HG02678 (cell line): ENCODE measurements around the gene NXPH3.
"Not testable (repeated sequence)": the region's sequence is repeated elsewhere in the genome, so short reads cannot be mapped to it uniquely, and the experiment has no call there.

ENCODE experiments used
- ATAC-seq: cut with Tn5 transposase; IDR thresholded peaks from one replicate; pipeline ENCODE4 v1.9.1; 2021; ENCODE audit warnings: mild to moderate bottlenecking, moderate library complexity; ENCODE audit not compliant: unreplicated experiment

The NXPH3 gene

DNA sequence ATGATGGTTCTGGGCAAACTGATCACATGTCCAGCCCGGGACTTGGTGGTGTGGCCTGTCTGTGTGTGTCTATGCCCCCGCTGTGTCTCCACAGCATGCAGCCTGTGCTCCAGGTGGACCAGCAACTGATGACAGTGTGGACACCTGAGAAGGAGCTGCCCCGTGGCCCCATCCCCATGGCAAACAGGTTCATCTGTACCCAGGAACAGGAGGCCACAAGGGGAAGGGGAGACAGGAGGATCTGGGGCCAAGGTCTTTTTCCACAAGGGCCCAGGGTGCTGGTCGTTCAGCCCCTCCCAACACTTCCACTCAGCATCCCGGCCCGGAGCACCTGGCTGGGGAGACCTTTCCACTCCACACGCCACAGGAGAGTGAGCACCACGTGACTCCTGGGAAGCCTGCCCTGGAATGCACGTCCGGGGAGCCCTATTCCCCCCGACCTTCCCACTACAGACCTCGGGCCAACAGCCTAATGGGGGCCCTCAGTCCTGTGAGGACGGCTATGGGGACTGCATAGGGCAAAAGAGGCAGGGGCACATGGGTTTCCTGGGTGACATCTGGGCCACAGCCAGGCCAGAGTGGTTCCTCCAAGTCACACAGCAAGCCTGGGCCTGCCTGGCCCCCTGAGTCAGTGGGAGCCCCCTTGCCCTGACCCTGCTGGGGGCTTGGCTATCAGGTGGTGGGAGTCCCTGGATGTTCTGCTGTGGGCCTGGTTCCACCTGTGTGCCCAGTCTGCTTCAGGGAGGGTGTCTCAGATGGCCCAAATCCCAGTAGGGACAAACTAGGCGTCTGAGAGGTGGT, 20.8 kb upstream of the NXPH3 start:
- ATAC-seq, result no peak

DNA sequence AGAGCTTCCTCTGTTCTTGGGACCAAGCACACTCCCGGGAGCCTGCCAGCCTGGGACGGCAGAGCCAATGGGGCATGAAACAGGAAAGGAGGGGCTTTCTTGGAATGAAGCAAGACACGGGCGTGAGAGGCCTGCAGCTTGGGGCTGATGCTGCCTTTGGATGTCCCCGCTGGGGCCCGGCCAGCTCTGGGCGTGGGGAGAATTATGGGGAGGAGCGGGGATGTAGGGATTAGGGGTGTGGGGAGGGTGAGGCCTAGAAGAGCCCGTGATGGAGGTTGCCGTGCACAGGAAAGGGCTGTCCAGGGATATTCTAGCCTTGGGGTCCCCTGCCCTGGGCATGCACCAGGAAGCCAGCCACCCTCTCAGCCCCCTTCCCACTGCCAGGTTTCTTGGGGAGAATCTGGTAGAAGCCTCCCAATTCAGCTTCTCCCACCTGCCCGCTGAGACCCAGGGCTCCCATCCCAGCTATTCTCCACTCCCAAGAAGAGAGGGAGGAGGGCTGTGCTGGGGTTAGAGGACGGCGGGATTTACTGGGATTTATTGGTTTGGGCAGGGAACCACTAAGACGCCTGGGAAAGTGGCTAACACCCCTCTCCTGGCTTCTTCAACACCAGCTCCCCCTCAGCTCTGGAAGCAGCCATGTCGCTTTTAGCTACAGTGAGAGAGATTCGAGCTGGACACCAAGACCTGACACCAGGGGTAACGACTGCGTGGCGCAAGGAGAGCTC, 20.0 kb upstream of the NXPH3 start:
- ATAC-seq, result no peak

DNA sequence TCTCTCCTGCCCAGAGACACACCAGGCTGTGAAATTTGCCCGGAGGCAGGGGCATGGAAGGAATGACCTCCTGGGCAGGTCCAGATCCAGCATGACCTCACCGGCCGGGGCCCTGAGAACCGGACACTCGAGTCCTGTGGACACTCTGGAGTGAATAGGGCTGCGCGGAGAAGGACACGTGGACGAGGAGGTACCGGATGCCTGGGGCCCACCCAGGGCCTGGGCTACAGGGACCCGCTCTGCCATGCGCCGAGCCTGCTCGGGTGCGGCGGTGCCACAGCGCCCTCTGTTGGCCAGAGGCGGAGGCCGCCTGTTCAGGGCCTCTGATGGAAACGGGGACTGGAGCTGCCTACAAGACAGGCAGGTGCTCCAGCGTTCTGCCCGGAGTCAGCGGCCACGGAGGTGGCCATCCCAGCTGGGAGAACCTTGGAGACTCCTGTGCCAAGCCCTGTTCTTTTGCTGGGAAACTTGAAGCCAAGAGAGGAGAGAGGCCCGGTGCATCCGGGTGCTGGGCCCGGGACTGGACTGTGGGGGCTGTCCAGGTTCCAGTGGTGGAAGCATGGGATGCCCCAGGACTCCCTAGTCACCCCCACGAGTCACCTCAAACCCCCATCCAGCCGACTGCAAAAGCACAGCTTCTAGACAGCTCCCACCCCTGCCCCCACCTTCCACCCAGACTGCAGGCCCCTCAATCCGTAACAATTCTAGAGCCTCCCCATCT, 19.3 kb upstream of the NXPH3 start:
- ATAC-seq, result no peak

DNA sequence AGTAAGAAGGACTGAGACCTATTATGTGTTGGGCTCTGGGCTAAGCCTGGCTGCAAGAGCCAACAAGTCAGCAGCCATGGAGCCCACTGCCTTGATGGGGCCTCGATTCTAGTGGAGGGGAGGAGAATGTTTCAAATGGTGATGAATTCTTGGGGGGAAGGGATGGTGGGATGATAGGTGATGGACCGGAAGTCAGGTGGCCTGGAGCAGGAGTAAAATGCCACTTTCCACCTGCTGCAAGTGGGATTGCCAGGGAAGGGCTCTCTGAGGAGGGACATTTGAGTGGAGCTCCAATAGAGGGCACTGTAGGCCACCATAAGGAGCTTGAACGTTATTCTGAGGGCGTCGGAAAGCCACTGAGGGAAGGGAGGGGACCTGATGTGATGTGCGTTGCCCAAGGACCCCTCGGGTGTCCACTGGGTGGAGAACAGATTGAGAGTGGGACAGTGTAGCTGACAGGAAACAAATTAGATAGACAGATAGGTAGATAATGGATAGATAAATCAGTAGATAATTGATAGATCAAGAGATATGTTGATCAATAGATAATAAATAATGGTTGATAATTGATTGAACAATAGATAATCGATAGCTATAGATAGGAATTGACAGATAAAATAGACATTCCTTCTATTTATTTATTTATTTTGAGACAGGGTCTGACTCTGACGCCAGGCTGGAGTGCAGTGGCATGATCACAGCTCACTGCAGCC, 18.2 kb upstream of the NXPH3 start:
- ATAC-seq, result no peak

DNA sequence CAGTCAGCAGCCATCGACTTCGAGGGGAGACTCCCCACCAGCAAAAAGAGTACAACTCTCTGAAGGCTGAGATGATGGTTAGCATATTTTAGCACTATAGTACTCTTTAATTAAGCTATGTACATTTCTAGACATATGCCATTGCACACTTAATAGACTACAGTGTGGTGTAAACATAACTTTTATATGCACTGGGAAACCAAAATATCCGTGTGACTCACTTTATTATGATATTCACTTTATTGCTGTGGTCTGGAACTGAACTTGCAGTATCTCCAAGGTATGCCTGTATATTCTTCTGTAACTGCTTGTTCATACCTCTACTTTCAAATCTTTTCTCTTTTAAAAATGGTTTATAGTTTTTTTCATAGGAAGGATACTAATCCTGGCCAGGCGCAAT, 11.0 kb upstream of the NXPH3 start:
- ATAC-seq, result no peak

DNA sequence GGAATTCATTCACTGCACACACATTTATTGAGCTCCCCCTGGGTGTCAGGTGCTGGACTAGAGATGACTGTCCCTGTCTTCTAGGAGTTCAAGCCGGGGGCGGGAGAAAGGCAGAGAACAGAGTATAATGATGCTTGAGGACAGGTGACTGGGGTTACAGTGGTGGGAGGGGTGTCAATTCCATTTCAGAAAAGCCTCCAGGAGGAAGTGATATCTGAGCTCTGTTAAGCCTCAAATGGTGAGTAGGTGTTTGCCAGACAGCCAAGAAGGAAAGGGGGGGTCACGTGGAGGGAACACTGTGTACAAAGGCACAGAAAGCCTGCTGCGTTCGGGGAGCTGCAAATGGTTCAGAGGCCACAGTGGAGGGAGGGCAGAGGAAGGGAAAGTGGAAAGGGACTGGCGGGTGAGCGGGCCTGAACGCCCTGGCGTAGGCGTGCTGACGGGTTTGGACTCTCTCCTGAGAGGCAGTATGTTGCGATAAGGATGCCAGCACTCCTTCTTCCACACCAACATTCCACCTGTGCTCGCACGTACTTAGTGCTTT, 9.7 kb upstream of the NXPH3 start:
- ATAC-seq, result no peak

DNA sequence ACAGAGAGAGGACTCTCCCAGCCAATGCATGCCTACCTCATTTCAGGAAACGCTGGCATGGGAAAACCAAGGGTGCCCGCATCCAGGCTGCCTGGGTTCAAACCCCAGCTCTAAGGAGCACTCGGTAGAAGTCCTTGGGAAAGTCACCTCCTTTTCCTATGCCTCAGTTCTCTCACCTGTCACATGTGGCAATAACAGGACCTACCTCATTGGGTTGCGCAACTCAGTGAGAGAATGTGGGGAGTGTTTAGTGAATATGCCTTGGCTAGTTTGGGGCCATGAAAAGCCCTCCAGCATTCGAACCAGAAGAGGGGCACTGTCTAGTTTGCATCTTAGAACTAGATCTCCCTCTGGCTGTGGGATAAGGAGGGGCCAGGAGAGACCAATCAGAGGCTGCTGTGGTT, 9.0 kb upstream of the NXPH3 start:
- no peak for ATAC-seq

DNA sequence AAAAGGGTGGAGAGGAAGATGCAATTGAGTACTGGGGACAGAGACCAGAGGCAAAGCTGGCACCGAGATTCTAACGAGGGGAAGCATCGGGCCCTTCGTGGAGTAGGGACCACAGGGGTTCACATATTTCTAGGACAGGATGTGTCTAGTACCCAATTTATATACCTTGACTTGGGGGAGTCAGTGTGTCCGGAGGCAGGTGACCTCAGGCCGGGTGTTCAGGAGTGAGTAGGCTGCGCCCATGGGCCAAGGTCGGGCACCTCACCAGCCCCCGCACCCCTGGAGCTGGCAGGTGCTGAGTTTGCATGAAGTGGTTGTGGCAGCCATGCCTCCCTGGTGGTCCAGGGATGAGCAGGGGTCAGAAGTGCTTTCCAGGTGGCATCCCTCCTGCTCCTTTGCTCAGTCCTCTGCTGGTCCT, 8.6 kb upstream of the NXPH3 start:
- no peak for ATAC-seq

DNA sequence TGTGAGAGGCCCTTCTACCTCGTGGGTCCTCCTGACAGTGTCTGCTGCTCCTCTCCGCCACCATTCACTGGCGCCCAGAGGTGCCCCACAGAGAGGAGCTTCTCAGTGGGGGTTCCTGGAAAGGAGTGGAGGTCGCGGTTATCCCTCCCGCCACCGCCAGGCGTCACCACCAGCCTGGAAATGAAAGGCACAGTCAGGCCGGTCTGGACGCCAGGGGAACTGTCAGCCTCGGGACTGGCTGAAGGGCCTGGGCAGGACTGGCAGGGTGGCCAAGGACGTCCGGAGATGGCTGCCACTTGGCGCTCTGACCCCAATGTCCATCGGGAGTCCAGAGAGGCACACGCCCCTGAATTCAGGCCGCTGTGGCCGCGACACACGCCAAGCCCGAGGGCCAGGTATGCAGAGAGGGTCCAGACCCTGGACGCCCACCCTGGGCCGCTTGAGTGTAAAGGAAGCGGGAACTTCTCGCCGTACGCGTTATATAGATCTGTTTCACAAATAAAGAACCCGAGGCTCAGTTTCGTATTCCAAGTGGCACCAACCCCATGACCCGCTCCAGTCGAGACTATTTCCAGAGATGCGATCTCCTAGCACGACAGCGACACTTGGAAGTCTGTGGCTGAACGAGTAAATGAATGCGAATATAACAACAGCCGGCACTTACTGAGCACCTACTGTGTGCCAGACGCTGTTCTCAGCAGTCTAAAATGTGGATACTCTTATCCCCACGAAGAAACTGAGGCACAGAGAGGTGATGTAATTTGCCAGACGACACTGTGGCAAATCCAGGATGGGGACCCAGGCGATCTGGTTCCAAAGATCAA, 7.6 kb upstream of the NXPH3 start:
- no peak for ATAC-seq

DNA sequence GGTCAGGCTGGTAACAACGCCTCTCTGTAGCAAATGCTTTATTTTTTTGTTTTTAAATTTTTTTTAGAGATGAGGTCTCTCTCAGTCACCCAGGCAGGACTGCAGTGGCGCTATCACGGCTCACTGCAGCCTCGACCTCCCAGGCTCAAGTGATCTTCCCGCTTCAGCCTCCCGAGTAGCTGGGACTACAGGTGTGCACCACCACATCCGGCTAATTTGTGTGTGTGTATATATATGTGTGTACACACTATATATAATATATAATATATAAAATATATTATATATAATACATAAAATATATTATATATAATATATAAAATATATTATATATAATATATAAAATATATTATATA, 7.0 kb upstream of the NXPH3 start:
- ATAC-seq, result not testable (repeated sequence)

DNA sequence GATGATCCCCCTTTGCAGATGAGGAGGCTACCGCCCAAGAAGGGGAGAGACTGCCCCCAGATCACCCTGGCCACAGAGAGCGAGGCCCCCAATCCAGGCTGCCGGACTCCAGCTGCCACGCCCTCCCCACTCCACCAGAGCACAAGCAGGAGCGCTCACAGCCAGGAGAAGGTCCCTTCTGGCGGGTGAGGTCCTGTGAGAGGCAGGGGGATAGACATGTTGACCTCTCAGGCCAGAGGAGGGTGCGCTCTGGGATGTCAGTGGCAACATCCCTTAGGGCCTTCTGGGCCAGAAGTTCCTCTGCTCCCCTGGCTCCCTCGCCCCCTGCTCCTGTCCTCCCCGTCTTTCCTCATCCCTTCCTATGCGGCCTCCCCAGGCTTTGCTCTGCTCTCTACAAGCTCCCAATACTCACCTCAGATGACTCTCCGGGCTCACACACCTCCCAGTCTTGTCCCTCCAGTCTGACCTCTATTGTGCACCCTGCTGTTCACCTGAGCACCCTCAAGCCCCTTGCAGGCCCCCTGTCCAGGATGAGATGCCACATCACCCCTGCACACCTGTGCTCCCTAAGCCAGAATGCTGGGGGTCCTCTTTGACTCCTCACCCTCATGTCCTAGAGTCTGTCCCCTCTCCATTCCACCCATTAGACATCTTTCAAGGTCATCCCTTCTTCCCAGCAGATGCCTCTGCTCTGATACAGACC, 5.0 kb upstream of the NXPH3 start:
- no peak for ATAC-seq

DNA sequence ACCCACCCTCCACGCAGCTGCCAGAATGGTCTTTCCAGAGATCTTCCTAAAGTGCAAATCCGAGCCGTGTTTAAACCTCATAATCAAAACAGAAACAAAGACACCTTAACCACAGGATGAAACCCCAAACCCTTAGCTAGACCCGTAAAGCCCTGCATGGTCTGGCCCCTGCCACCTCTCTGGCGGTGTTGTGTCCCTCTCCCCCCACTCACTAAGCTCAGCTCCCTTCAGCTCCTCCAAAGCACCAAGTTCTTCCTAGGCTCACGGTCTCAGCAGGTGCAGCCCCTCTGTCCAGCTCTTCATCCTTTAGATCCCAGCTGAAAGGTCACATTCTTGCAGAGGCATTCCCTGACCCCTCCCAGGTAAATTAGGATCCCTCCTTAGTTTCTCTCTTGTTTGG, 4.4 kb upstream of the NXPH3 start:
- ATAC-seq, result no peak

DNA sequence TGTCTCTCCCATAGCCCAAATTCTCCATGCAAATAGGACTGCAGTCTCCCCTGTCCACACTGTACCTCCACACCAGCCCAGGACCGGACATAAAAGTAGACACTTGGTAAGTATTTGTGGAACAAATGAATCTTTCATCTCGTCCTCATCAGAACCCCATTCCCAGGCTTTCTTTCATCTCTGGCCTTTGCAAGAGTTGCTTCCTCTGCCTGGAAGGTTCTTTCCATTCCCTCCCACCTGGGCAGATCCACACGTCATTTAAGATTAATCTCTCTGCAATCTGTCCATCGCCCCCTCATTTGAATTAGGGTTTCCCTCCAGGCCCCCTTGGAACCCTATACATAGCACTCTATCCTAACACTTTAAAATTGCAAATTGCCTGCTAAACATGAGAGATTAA, 3.9 kb upstream of the NXPH3 start:
- ATAC-seq, result no peak

DNA sequence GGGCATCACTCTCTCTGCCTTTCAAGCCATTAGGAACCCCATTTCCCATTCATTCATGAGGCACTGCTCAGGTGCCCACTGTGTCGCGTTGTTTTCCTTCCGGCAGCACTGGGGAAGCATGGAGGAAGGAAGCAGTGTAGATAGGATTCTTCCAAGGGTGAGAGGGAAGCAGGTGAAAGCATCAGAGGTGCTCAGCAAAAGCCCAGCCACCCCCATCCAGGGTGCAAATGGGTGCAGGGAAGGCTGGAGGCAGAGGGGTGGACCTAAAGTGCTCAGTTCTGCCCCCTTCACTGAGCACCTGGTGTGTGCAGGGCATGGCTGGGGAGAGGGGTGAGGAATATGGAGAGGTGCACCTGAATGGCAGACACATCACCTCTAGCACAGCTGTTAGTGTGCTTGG, 3.4 kb upstream of the NXPH3 start:
- no peak for ATAC-seq

DNA sequence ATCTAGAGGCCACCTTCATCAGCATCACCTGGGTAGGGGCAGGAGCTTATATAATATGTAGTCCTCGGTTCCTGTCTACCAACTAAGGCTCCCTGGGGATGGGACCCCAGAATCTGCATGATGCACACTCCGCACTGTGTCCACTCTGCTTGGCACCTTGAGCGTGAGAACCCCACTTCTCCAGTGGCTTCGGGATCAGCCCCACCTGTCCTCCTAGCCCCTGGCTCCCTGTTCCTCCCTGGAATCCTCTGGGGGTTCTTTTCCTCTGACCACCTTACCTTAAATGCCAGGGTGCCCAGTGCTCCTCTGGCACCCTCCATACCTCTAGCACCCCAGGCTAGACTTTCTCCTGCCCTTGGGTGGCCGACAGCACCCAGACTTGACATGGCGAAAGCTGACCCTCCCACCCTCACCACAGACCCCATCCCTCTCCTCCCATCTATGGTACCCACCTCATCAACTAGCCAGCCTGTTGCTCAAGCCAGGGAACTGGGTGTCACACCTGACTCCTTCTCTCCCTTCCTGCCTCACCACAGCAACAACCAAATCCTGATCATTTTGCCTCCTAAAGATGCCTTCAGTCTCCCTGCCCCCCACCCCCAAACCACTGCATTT, 2.8 kb upstream of the NXPH3 start:
- ATAC-seq, result no peak

DNA sequence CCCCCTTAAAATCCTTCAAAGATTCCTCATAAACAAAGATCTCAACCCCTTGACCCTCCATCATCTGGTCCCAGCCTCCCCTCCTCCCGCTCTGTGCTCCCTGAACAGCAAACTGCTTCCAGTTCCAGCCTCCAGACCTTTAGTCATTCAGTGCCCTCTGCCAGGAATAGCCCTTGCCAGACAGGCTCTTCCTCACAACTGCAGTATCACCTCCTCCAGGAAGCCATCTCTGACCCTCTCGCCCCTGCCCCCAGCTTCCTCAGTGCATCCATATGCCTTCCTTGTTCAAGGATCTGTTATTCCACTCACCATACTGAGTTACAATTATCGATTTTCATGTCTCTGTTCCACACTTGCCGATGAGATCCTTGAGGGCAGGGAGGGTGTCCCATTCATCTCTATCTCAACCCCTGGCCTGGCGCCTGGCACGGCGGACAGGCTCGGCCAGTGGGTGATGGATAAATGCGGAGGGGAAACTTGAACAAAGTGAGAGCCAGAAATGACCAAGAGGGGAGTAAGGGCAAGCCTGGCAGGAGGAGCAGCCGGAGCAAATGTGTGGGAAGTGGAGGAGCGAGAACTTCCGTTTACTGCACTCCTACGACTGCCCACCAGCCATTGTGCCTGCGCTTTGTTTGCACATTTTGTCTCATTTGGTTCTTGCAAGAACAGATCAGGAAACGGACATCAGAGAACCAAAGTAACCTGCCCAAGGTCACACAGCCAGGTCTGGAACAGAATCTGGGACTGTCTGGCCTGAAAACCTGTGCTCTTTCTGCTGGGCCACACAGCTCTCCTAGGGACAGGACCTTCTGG, 2.0 kb upstream of the NXPH3 start:
- no peak for ATAC-seq

DNA sequence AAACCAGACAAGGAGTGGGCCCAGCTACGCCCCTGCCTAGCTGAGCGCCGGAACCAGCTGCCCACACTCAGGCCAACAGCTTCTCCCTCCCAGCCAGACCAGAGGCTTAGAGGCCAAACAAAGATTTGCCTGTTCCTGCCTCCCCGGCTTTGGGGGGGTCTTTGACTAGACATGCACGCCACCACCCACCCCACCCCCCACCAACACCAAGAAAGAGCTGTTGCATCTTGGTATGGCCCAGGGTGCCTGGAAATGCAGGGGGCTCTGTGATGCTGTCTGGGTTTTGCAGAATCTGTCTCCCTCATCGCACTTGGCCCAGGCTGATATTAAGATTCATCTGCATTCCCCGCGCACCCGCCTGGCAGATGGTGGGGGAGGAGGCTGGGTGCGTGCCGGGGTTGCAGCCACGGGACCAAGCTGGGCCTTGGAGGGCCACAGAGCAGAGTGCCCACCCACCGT, 1.3 kb upstream of the NXPH3 start:
- no peak for ATAC-seq
